ENCODE data around the gene TP53RK.

- TF ChIP-seq CTCF (IDR thresholded peaks at IDR 0.05) (no peak), POLR2A (IDR thresholded peaks at IDR 0.05) (no peak)
Observed at GRCh38 chr20:46735436-46735835, 46.2 kb upstream of the TP53RK start.
